ENCODE data around the gene SND1.

Gene SND1

GRCh38 chr7:127789031-127789430 lies 137.0 kb downstream of the SND1 start:
- no peak for DNase-seq (ENCODE audit: extremely low read depth, low read depth)
- H3K4me3 ChIP-seq (replicated peaks; ENCODE audit: low read depth, low read length), result no peak overlapping the region
- TF ChIP-seq CTCF (IDR thresholded peaks at IDR 0.05; ENCODE audit: low read depth, low read length, missing control alignments), result no peak

- DNase-seq (ENCODE audit: extremely low read depth, low read depth), result no peak
- no peak for TF ChIP-seq CTCF (IDR thresholded peaks at IDR 0.05; ENCODE audit: low read depth, low read length, missing control alignments)
- no peak overlapping the region for H3K4me3 ChIP-seq (replicated peaks; ENCODE audit: low read depth, low read length)
Observed at GRCh38 chr7:127791446-127792189, 139.6 kb downstream of the SND1 start.

GRCh38 chr7:127792528-127793342 lies 140.7 kb downstream of the SND1 start:
- no peak for DNase-seq (ENCODE audit: extremely low read depth, low read depth)
- H3K4me3 ChIP-seq (replicated peaks; ENCODE audit: low read depth, low read length), result no peak overlapping the region
- TF ChIP-seq CTCF (IDR thresholded peaks at IDR 0.05; ENCODE audit: low read depth, low read length, missing control alignments), result peak; percentile 73

GRCh38 chr7:127793582-127793981 lies 141.6 kb downstream of the SND1 start:
- no peak overlapping the region for H3K4me3 ChIP-seq (replicated peaks; ENCODE audit: low read depth, low read length)
- no peak for DNase-seq (ENCODE audit: extremely low read depth, low read depth)
- no peak for TF ChIP-seq CTCF (IDR thresholded peaks at IDR 0.05; ENCODE audit: low read depth, low read length, missing control alignments)

GRCh38 chr7:127794136-127794535 lies 142.1 kb downstream of the SND1 start:
- no peak overlapping the region for H3K4me3 ChIP-seq (replicated peaks; ENCODE audit: low read depth, low read length)
- DNase-seq (ENCODE audit: extremely low read depth, low read depth), result no peak
- no peak for TF ChIP-seq CTCF (IDR thresholded peaks at IDR 0.05; ENCODE audit: low read depth, low read length, missing control alignments)

- no peak for DNase-seq (ENCODE audit: extremely low read depth, low read depth)
- no peak for TF ChIP-seq CTCF (IDR thresholded peaks at IDR 0.05; ENCODE audit: low read depth, low read length, missing control alignments)
Observed at GRCh38 chr7:127794551-127794950, 142.6 kb downstream of the SND1 start.

More at GRCh38 chr7:127794551-127794950, 142.6 kb downstream of the SND1 start:
- no peak overlapping the region for H3K4me3 ChIP-seq (replicated peaks; ENCODE audit: low read depth, low read length)
